Fibroblast of the aortic adventitia (primary cell): Measurements from ENCODE around the gene MORN1. TPM values are rescaled to one million over a fixed set of nuclear protein-coding genes. Genes with fewer than 3 reads are reported as not detected.

ENCODE experiments used
- DNase-seq: peaks from one replicate; pipeline ENCODE4 v3.0.0-alpha.2; 2010; ENCODE audit warnings: low read depth
- H3K4me3 ChIP-seq: 2 replicates; pipeline ENCODE4 v1.5.1; 2011; ENCODE audit warnings: low read depth, mild to moderate bottlenecking, control low read depth, low read length, moderate library complexity
- CTCF ChIP-seq: IDR thresholded peaks from 2 replicates; pipeline ENCODE4 v1.5.1; 2011; ENCODE audit warnings: mild to moderate bottlenecking, low read length, control low read depth, inconsistent platforms; ENCODE audit not compliant: insufficient read depth
- total RNA-seq: library from RNA; depleted of rRNA; stranded (reverse); fragments of >200 nt; gene quantifications from 2 replicates; pipeline ENCODE4 v1.2.3, GENCODE V29; 2012; ENCODE audit warnings: low replicate concordance

The MORN1 gene
- total RNA-seq, 1 donor = 11.8 TPM

- H3K4me3 ChIP-seq = no peak overlapping the region
- TF ChIP-seq CTCF = no peak
- DNase-seq = no peak
Observed at GRCh38 chr1:2415337-2415736, 24.0 kb upstream of the MORN1 start.

DNA sequence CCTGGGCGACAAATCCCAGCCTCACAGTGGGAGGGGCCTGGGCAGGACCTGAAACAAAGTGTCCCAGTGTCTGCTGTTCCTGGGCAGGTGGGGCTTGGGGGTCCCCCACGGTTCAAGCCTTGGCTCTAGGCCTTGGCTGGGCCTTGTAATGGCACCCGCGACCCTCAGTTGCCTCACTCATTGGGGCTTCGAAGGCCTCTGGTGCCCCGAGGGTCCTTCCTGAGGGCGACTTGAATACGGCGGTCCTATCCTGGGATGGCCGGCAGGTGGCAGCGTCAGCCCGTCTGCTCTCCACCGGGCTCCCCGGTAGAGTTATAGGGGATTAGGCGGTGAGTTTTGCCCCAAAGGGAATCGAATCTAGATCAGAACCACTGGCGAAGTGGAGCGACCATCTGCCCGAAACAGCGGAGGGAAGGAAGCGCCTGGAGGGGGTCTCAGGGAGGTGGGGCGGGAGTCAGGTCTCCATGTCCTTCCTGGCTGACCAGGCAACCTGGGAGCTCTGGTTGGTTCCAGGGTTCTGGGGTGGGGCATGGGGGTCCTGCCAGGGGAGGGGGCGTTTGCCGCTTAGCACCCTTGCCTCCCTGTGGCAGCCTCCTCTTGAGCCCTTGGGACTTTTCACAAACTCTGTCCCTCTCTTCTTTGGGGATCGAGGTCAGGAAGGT, 23.1 kb upstream of the MORN1 start:
- H3K4me3 ChIP-seq = no peak overlapping the region
- TF ChIP-seq CTCF = peak; percentile 89
- DNase-seq = peak; percentile 60

DNA sequence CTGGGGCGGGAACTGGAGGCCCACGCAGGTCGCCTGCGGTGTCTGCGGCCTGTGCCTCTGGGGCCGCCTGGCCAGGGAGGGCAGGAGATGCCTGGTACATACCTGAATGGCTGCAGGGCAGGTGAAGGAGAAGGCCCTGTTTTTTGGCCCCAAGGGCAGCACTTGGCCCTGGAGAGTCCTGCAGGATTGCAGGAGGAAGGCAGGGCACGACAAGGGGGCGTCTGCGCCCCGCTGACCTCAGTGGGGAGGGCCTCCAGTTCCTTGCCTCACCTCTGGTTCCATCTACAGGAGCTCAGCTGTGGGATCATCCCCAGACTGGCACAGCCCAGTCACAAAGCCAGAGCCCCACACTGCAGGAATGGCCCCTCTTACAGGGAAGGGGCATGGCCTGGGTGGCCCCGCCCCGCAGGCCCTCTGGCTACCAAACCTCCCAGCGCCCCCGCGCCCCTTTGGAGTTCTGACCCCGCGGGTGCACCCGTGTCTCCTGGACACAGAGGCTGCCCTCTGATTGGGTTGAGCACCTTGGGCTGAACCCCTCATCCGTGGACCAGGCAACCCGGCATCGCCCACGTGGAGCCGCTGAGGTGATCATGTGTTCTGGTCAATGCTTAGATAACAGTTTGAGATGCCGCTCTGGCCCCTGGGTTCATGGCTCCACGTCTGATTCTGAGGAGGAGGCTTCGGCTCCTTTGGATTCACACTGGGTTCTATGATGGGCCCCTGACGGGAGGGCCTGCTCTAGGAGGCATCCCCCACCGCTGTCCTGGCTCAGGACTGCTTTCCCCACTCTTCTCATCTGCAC, 22.3 kb upstream of the MORN1 start:
- peak overlapping the region; percentile 86 for H3K4me3 ChIP-seq
- no peak for TF ChIP-seq CTCF
- DNase-seq = no peak

DNA sequence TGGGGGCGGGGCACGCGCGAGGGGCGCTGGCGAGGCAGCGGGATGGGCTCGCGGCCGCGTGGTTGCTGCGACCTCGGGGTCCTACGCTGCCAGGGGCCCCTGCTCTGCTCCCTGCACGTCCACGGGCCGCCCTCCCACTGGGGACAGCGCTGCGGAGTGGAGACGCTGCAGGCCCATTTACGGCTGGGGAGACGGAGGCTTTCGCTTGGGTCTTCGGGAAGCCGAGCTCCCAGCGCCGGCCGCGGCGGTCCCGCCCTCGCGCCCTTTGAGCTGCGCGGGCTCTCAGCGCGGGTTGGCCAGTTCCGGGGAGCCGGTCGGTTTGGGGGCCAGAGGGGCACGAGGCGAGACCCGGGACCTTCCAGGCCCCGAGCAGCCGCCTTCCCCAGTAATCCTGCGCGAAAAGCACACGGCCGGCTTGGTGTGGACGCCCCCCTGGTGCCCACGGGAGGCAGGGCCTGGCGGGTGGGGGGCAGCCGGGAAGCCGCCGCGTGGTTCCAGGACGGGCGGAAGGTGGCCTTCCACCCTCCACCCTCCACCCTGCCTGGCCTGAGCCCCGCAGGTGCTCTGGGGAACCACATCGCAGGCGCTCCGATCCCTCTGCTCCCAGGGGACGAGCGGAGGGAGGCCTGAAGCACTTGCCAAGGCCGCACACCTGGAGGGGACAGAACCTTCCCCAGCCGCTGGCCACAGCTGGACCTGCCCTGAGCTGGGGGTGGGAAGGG, 21.6 kb upstream of the MORN1 start:
- TF ChIP-seq CTCF = peak; percentile 1
- peak; percentile 40 for DNase-seq
- peak overlapping the region; percentile 86 for H3K4me3 ChIP-seq

GRCh38 chr1:2412395-2412772, 21.0 kb upstream of the MORN1 start, which contains the start of gene PEX10:
PEX10 (minus strand) TSS chr1:2412564; CDS start chr1:2412502, 62 bp downstream.
- TF ChIP-seq CTCF = no peak
- H3K4me3 ChIP-seq = peak within 1 kb of the TSS; percentile 90
- DNase-seq = peak; percentile 89

DNA sequence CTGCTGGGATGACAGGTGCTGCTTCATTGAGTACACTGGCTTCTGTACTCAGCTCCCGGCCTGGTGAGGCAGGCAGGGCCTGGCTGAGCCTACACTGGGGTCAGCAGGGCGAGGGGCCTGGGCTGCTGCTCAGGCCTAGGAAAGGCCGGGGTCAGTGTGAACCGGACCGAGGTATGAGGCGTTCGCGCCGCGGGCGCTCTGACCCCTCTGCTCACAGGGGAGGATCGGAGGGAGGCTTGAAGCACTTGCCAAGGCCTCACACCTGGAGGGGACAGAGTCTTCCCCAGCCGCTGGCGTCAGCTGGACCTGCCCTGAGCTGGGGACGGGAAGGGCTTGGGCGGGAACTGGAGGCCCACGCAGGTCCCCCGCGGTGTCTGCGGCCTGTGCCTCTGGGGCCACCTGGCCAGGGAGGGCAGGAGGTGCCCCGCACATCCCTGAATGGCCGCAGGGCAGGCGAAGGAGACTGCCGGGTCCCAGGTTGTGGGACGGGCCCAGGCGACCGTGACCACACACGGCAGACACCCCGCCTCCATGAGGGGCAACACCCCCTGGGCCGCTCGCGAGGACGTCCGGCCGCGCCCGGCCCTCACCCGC, 20.5 kb upstream of the MORN1 start:
- no peak for TF ChIP-seq CTCF
- H3K4me3 ChIP-seq = peak overlapping the region; percentile 90
- DNase-seq = no peak
